Mesenchymal stem cell (in vitro differentiated cells and primary cell): ENCODE results near the gene BMX.

Experiments
- DNase-seq: peaks from one replicate; pipeline ENCODE4 v3.0.0-alpha.2; 2013
- H2AFZ ChIP-seq: one replicate; pipeline ENCODE4 v1.6.1; 2013; ENCODE audit warnings: low read depth, mild to moderate bottlenecking, control low read depth, inconsistent platforms, low read length, moderate library complexity
- H2AK5ac ChIP-seq: 2 replicates; pipeline ENCODE4 v1.6.1; 2013; ENCODE audit warnings: low read length, moderate library complexity, mild to moderate bottlenecking, inconsistent platforms; ENCODE audit not compliant: severe bottlenecking
- H2BK120ac ChIP-seq: one replicate; pipeline ENCODE4 v1.6.1; 2013; ENCODE audit warnings: low read depth, mild to moderate bottlenecking, inconsistent platforms, low read length, moderate library complexity
- H2BK12ac ChIP-seq, 2 experiments: one replicate each; pipeline ENCODE4 v1.6.1; 2013; ENCODE audit warnings: inconsistent platforms in 2 of 2, low read length in 2 of 2, mild to moderate bottlenecking in 2 of 2, moderate library complexity in 2 of 2, control low read depth in 1 of 2
- H2BK15ac ChIP-seq: one replicate; pipeline ENCODE4 v1.6.1; 2013; ENCODE audit warnings: mild to moderate bottlenecking, low read depth, inconsistent platforms; ENCODE audit not compliant: poor library complexity, severe bottlenecking
- H2BK5ac ChIP-seq: 2 replicates; pipeline ENCODE4 v1.6.1; 2013; ENCODE audit warnings: low read depth, mild to moderate bottlenecking, low read length, control low read depth, inconsistent platforms; ENCODE audit not compliant: poor library complexity, severe bottlenecking
- H3K14ac ChIP-seq, 2 experiments: one replicate each; pipeline ENCODE4 v1.6.1; 2013; ENCODE audit warnings: inconsistent platforms in 2 of 2, low read length in 2 of 2, control low read depth in 1 of 2, mild to moderate bottlenecking in 1 of 2, moderate library complexity in 1 of 2
- H3K18ac ChIP-seq, 2 experiments: one replicate each; pipeline ENCODE4 v1.6.1; 2013; ENCODE audit warnings: inconsistent platforms in 2 of 2, low read length in 2 of 2, control low read depth in 1 of 2, low read depth in 1 of 2, mild to moderate bottlenecking in 1 of 2
- H3K23ac ChIP-seq, 2 experiments: one replicate each; pipeline ENCODE4 v1.6.1; 2013; ENCODE audit warnings: inconsistent platforms in 2 of 2, low read length in 2 of 2, mild to moderate bottlenecking in 2 of 2, moderate library complexity in 2 of 2, control low read depth in 1 of 2
- H3K27ac ChIP-seq: 2 replicates; pipeline ENCODE4 v1.5.1; 2013; ENCODE audit warnings: mild to moderate bottlenecking, moderate library complexity, low read length, control low read depth, inconsistent platforms; ENCODE audit not compliant: poor library complexity, severe bottlenecking
- H3K27me3 ChIP-seq, 2 experiments: 2 replicates each; pipeline versions ENCODE4 v1.6.1 to v1.7.0; 2013; ENCODE audit warnings: low read length in 2 of 2, mild to moderate bottlenecking in 2 of 2, moderate library complexity in 2 of 2, control low read depth in 1 of 2, inconsistent platforms in 1 of 2; ENCODE audit not compliant: control insufficient read depth in 1 of 2, insufficient read depth in 1 of 2
- H3K36me3 ChIP-seq, 2 experiments: 2 replicates each; pipeline versions ENCODE4 v1.6.1 to v1.7.0; 2013; ENCODE audit warnings: low read length in 2 of 2, control low read depth in 1 of 2, inconsistent platforms in 1 of 2, low read depth in 1 of 2, mild to moderate bottlenecking in 1 of 2; ENCODE audit not compliant: insufficient read depth in 2 of 2, control insufficient read depth in 1 of 2
- H3K4ac ChIP-seq, 2 experiments: one replicate each; pipeline ENCODE4 v1.6.1; 2013; ENCODE audit warnings: inconsistent platforms in 2 of 2, low read length in 2 of 2, mild to moderate bottlenecking in 2 of 2, moderate library complexity in 2 of 2, control low read depth in 1 of 2, low read depth in 1 of 2
- H3K4me1 ChIP-seq: 2 replicates; pipeline ENCODE4 v1.6.1; 2013; ENCODE audit warnings: low read depth, low read length, control low read depth; ENCODE audit not compliant: control insufficient read depth, insufficient read depth
- H3K4me2 ChIP-seq: 2 replicates; pipeline ENCODE4 v1.6.1; 2013; ENCODE audit warnings: low read length, mild to moderate bottlenecking, inconsistent platforms; ENCODE audit not compliant: poor library complexity, severe bottlenecking
- H3K4me3 ChIP-seq, 2 experiments: 2 replicates each; pipeline versions ENCODE4 v1.5.1 to v1.7.0; 2013; ENCODE audit warnings: low read length in 2 of 2, mild to moderate bottlenecking in 2 of 2, control low read depth in 1 of 2, low read depth in 1 of 2; ENCODE audit not compliant: insufficient read depth in 1 of 2
- H3K79me1 ChIP-seq: replicated peaks from 2 replicates; pipeline ENCODE4 v1.6.1; 2013; ENCODE audit warnings: mild to moderate bottlenecking, control low read depth, low read length, inconsistent platforms; ENCODE audit not compliant: poor library complexity, severe bottlenecking
- H3K9ac ChIP-seq: 2 replicates; pipeline ENCODE4 v1.7.0; 2013; ENCODE audit warnings: mild to moderate bottlenecking, low read length, moderate library complexity
- H3K9me3 ChIP-seq: 2 replicates; pipeline ENCODE4 v1.7.0; 2013; ENCODE audit warnings: mild to moderate bottlenecking, low read length; ENCODE audit not compliant: control insufficient read depth
- H4K8ac ChIP-seq: one replicate; pipeline ENCODE4 v1.6.1; 2013; ENCODE audit warnings: inconsistent platforms, mild to moderate bottlenecking, low read length, moderate library complexity
- H4K91ac ChIP-seq: one replicate; pipeline ENCODE4 v1.6.1; 2013; ENCODE audit warnings: mild to moderate bottlenecking, low read length, inconsistent platforms
- WGBS: methylation state at CpG from one replicate; pipeline ENCODE4 v1.1.7; 2013; ENCODE audit warnings: mixed read lengths; 5-methylcytosine and 5-hydroxymethylcytosine counted together

Gene BMX

GRCh38 chrX:15563056-15563455, 62.4 kb downstream of the BMX start:
- WGBS: 78% methylated on average over 7 of the region's 7 CpGs
- no peak overlapping the region for H2AK5ac ChIP-seq
- H2BK5ac ChIP-seq: no peak overlapping the region
- H3K4me2 ChIP-seq: no peak overlapping the region
- H3K4ac ChIP-seq: no peak overlapping the region
- H3K36me3 ChIP-seq: no peaks in the 10 kb centered on the region
- H3K27ac ChIP-seq: no peak overlapping the region
- H2BK12ac ChIP-seq: no peak overlapping the region
- H2AFZ ChIP-seq: no peak overlapping the region
- H3K27me3 ChIP-seq: peaks cover 0 to 33% of the 10 kb centered on the region in 2 experiments
- no peak overlapping the region for H3K18ac ChIP-seq
- H3K23ac ChIP-seq: no peak overlapping the region
- H2BK120ac ChIP-seq: no peak overlapping the region
- no peak for DNase-seq
- no peak overlapping the region for H4K91ac ChIP-seq
- H3K9ac ChIP-seq: no peak overlapping the region
- H3K79me1 ChIP-seq: no peaks in the 10 kb centered on the region
- H3K4me3 ChIP-seq: no peak overlapping the region
- no peaks in the 10 kb centered on the region for H3K9me3 ChIP-seq
- H3K14ac ChIP-seq: no peak overlapping the region
- no peak overlapping the region for H2BK15ac ChIP-seq
- no peak overlapping the region for H4K8ac ChIP-seq
- H3K4me1 ChIP-seq: no peaks in the 10 kb centered on the region

GRCh38 chrX:15564981-15565579, 64.5 kb downstream of the BMX start:
- no peaks in the 10 kb centered on the region for H3K4me1 ChIP-seq
- 31% methylated on average over 4 of the region's 5 CpGs for WGBS
- H2AFZ ChIP-seq: no peak overlapping the region

GRCh38 chrX:15566244-15566643, 65.6 kb downstream of the BMX start:
- no peak overlapping the region for H2BK15ac ChIP-seq
- no peak overlapping the region for H3K27ac ChIP-seq
- no peak overlapping the region for H2BK120ac ChIP-seq
- no CpG with 5 or more reads among the region's 1 CpG for WGBS
- peaks cover 0 to 35% of the 10 kb centered on the region in 2 experiments for H3K27me3 ChIP-seq
- H3K79me1 ChIP-seq: no peaks in the 10 kb centered on the region
- H3K4ac ChIP-seq: no peak overlapping the region
- DNase-seq: no peak
- H3K14ac ChIP-seq: no peak overlapping the region
- H3K36me3 ChIP-seq: no peaks in the 10 kb centered on the region
- H3K4me2 ChIP-seq: no peak overlapping the region
- H2BK5ac ChIP-seq: no peak overlapping the region
- no peak overlapping the region for H2BK12ac ChIP-seq
- H4K8ac ChIP-seq: no peak overlapping the region
- no peaks in the 10 kb centered on the region for H3K9me3 ChIP-seq
- no peaks in the 10 kb centered on the region for H3K4me1 ChIP-seq
- H3K4me3 ChIP-seq: no peak overlapping the region
- no peak overlapping the region for H3K23ac ChIP-seq
- no peak overlapping the region for H2AFZ ChIP-seq
- H3K18ac ChIP-seq: no peak overlapping the region
- no peak overlapping the region for H4K91ac ChIP-seq
- no peak overlapping the region for H2AK5ac ChIP-seq
- H3K9ac ChIP-seq: no peak overlapping the region

More at GRCh38 chrX:15564981-15565579, 64.5 kb downstream of the BMX start:
- Histone ChIP-seq H3K14ac (no peak overlapping the region), H4K8ac (no peak overlapping the region), H4K91ac (no peak overlapping the region), H3K36me3 (no peaks in the 10 kb centered on the region), H2AK5ac (no peak overlapping the region), H3K4me3 (no peak overlapping the region), H3K27me3 (peaks cover 0 to 40% of the 10 kb centered on the region in 2 experiments), H3K23ac (no peak overlapping the region), H3K79me1 (no peaks in the 10 kb centered on the region), H3K4ac (no peak overlapping the region), H2BK12ac (no peak overlapping the region), H2BK5ac (no peak overlapping the region), H3K9ac (no peak overlapping the region), H2BK15ac (no peak overlapping the region), H3K4me2 (no peak overlapping the region), H3K27ac (no peak overlapping the region), H3K18ac (no peak overlapping the region), H3K9me3 (no peaks in the 10 kb centered on the region), H2BK120ac (no peak overlapping the region)
- DNase-seq: peak; percentile 48

- no peaks in the 10 kb centered on the region for H3K9me3 ChIP-seq
- H2AFZ ChIP-seq: no peak overlapping the region
- H2AK5ac ChIP-seq: no peak overlapping the region
- no peak overlapping the region for H3K27ac ChIP-seq
- H3K14ac ChIP-seq: no peak overlapping the region
- no peaks in the 10 kb centered on the region for H3K36me3 ChIP-seq
- DNase-seq: no peak
- H3K18ac ChIP-seq: no peak overlapping the region
- H3K4me2 ChIP-seq: no peak overlapping the region
- no peak overlapping the region for H4K8ac ChIP-seq
- H2BK12ac ChIP-seq: no peak overlapping the region
- no peak overlapping the region for H3K4ac ChIP-seq
- H2BK15ac ChIP-seq: no peak overlapping the region
- H3K9ac ChIP-seq: no peak overlapping the region
- H2BK120ac ChIP-seq: no peak overlapping the region
- no peak overlapping the region for H3K4me3 ChIP-seq
- H3K79me1 ChIP-seq: no peaks in the 10 kb centered on the region
- no peak overlapping the region for H3K23ac ChIP-seq
- peaks cover 0 to 44% of the 10 kb centered on the region in 2 experiments for H3K27me3 ChIP-seq
- H4K91ac ChIP-seq: no peak overlapping the region
- no CpG with 5 or more reads among the region's 1 CpG for WGBS
- no peaks in the 10 kb centered on the region for H3K4me1 ChIP-seq
- no peak overlapping the region for H2BK5ac ChIP-seq
Observed at GRCh38 chrX:15567267-15567666, 66.7 kb downstream of the BMX start.
